IMR-90 (cell line): Measurements from ENCODE around the gene ARID4A. TPM values are rescaled to one million over a fixed set of nuclear protein-coding genes. Genes with fewer than 3 reads are reported as not detected.
A peak's percentile ranks its signal among the peaks of the same experiment; 100 is the strongest.

Experiments used
- ATAC-seq: fragments of 200-7000 bp; cut with Tn5 transposase; 2 replicates; pipeline ENCODE4 v1.9.1; 2020; ENCODE audit warnings: low read depth, mild to moderate bottlenecking, moderate library complexity
- BruUV-seq: library from RNA; stranded (reverse); fragments of 400-500 nt; replicated peaks from 2 replicates; lab custom pipeline; 2021; lab: Mats Ljungman, UMichigan
- CTCF ChIA-PET: fragments of 300-600 bp; formaldehyde crosslinking; extraction: SDS; loops from one replicate; lab custom pipeline; 2021; ENCODE audit warnings: antibody characterized with exemption; lab: Yijun Ruan, JAX
- POLR2A ChIA-PET: fragments of 300-600 bp; sonication (Branson Sonifier 250); formaldehyde crosslinking; loops from one replicate; lab custom pipeline; 2022; ENCODE audit warnings: antibody characterized with exemption; ENCODE audit not compliant: unreplicated experiment; lab: Charles Lee
- DNase-seq: peaks from one replicate; pipeline ENCODE4 v3.0.0; 2013
- H2AFZ ChIP-seq: replicated peaks from 2 replicates; pipeline ENCODE3; 2013; ENCODE audit warnings: low read length, mild to moderate bottlenecking; ENCODE audit not compliant: poor library complexity
- H2AK5ac ChIP-seq: 2 replicates; pipeline ENCODE4 v1.6.1; 2013; ENCODE audit warnings: low read depth, low read length, inconsistent platforms
- H2AK9ac ChIP-seq: replicated peaks from 2 replicates; pipeline ENCODE3; 2013; ENCODE audit warnings: mild to moderate bottlenecking, low read depth, low read length, moderate library complexity; ENCODE audit not compliant: poor library complexity
- H2BK120ac ChIP-seq: 2 replicates; pipeline ENCODE4 v1.6.1; 2013; ENCODE audit warnings: low read depth, low read length, inconsistent platforms
- H2BK15ac ChIP-seq: 3 replicates; pipeline ENCODE4 v1.6.1; 2013; ENCODE audit warnings: low read depth, low read length, inconsistent platforms
- H2BK20ac ChIP-seq: 2 replicates; pipeline ENCODE4 v1.6.1; 2013; ENCODE audit warnings: low read depth, mild to moderate bottlenecking, inconsistent platforms, low read length, moderate library complexity
- H2BK5ac ChIP-seq: 2 replicates; pipeline ENCODE4 v1.6.1; 2013; ENCODE audit warnings: mild to moderate bottlenecking, low read depth, low read length, inconsistent platforms; ENCODE audit not compliant: poor library complexity, severe bottlenecking
- H3K14ac ChIP-seq: replicated peaks from 2 replicates; pipeline ENCODE4 v1.6.1; 2013; ENCODE audit warnings: low read depth, low read length, inconsistent platforms
- H3K18ac ChIP-seq: 2 replicates; pipeline ENCODE4 v1.6.1; 2013; ENCODE audit warnings: low read depth, low read length, control low read depth
- H3K23ac ChIP-seq: 2 replicates; pipeline ENCODE4 v1.6.1; 2013; ENCODE audit warnings: low read depth, low read length, inconsistent platforms
- H3K27ac ChIP-seq: 2 replicates; pipeline ENCODE4 v1.5.1; 2013; ENCODE audit warnings: mild to moderate bottlenecking, control low read depth, low read length; ENCODE audit not compliant: insufficient read depth
- H3K27me3 ChIP-seq: 2 replicates; pipeline ENCODE4 v1.6.1; 2013; ENCODE audit warnings: low read length; ENCODE audit not compliant: control insufficient read depth, insufficient read depth
- H3K36me3 ChIP-seq: 2 replicates; pipeline ENCODE4 v1.6.1; 2013; ENCODE audit warnings: low read length, mixed read lengths; ENCODE audit not compliant: control insufficient read depth, insufficient read depth
- H3K4ac ChIP-seq: 2 replicates; pipeline ENCODE4 v1.6.1; 2013; ENCODE audit warnings: low read depth, low read length, inconsistent platforms
- H3K4me1 ChIP-seq: 2 replicates; pipeline ENCODE4 v1.6.1; 2013; ENCODE audit warnings: low read length, mixed read lengths; ENCODE audit not compliant: control insufficient read depth, insufficient read depth
- H3K4me2 ChIP-seq: 2 replicates; pipeline ENCODE4 v1.6.1; 2013; ENCODE audit warnings: low read depth, mild to moderate bottlenecking, control low read depth, low read length, moderate library complexity
- H3K4me3 ChIP-seq: 2 replicates; pipeline ENCODE4 v1.5.1; 2013; ENCODE audit warnings: low read depth, mild to moderate bottlenecking, control low read depth, low read length, moderate library complexity; ENCODE audit not compliant: insufficient read depth
- H3K56ac ChIP-seq: 2 replicates; pipeline ENCODE4 v1.6.1; 2013; ENCODE audit warnings: low read length, inconsistent platforms; ENCODE audit not compliant: insufficient read depth; ENCODE audit errors: extremely low read depth
- H3K79me1 ChIP-seq, 2 experiments: 2 replicates each; pipeline ENCODE4 v1.6.1; 2013; ENCODE audit warnings: low read length in 2 of 2, inconsistent platforms in 1 of 2, low read depth in 1 of 2
- H3K9ac ChIP-seq: 2 replicates; pipeline ENCODE4 v1.6.1; 2013; ENCODE audit warnings: low read depth, low read length, control low read depth
- H3K9me1 ChIP-seq: 2 replicates; pipeline ENCODE4 v1.6.1; 2013; ENCODE audit warnings: low read length, inconsistent platforms; ENCODE audit not compliant: insufficient read depth
- H3K9me3 ChIP-seq: 2 replicates; pipeline ENCODE4 v1.6.1; 2013; ENCODE audit warnings: low read length; ENCODE audit not compliant: control insufficient read depth, insufficient read depth
- H4K20me1 ChIP-seq: 2 replicates; pipeline ENCODE4 v1.6.1; 2013; ENCODE audit warnings: low read length, inconsistent platforms; ENCODE audit not compliant: insufficient read depth
- H4K5ac ChIP-seq: 2 replicates; pipeline ENCODE4 v1.6.1; 2013; ENCODE audit warnings: mild to moderate bottlenecking, low read depth, low read length, control low read depth
- H4K8ac ChIP-seq, 2 experiments: 2 replicates each; pipeline ENCODE4 v1.6.1; 2013; ENCODE audit warnings: low read depth in 2 of 2, low read length in 2 of 2, control low read depth in 1 of 2, inconsistent platforms in 1 of 2
- H4K91ac ChIP-seq: 2 replicates; pipeline ENCODE4 v1.6.1; 2013; ENCODE audit warnings: low read depth, low read length, inconsistent platforms; ENCODE audit not compliant: insufficient read depth
- BHLHE40 ChIP-seq: fragments of 150-350 bp; IDR thresholded peaks from 2 replicates; pipeline ENCODE4 v1.6.1; 2016; ENCODE audit warnings: mild to moderate bottlenecking, low read depth, low read length
- CEBPB ChIP-seq: IDR thresholded peaks from 2 replicates; pipeline ENCODE4 v1.6.1; 2012; ENCODE audit warnings: low read depth, low read length, improper control_type of control experiment
- CHD1 ChIP-seq: IDR thresholded peaks from 2 replicates; pipeline ENCODE4 v1.6.1; 2012; ENCODE audit warnings: low read depth, low read length, improper control_type of control experiment
- CTCF ChIP-seq: conservative IDR thresholded peaks from 2 replicates; pipeline ENCODE4 v1.5.1; 2012; ENCODE audit warnings: mild to moderate bottlenecking, low read depth, low read length, improper control_type of control experiment
- ELK1 ChIP-seq: fragments of 150-350 bp; IDR thresholded peaks from 2 replicates; pipeline ENCODE4 v1.6.1; 2016; ENCODE audit warnings: low read depth, mild to moderate bottlenecking, low read length, moderate library complexity, borderline replicate concordance
- FOS ChIP-seq: fragments of 150-350 bp; IDR thresholded peaks from 2 replicates; pipeline ENCODE4 v1.6.1; 2016; ENCODE audit warnings: low read depth, low read length
- MAFK ChIP-seq: IDR thresholded peaks from 2 replicates; pipeline ENCODE4 v1.6.1; 2012; ENCODE audit warnings: low read depth, low read length, improper control_type of control experiment
- MAZ ChIP-seq: IDR thresholded peaks from 2 replicates; pipeline ENCODE4 v1.6.1; 2012; ENCODE audit warnings: low read depth, mild to moderate bottlenecking, low read length, improper control_type of control experiment, moderate library complexity, borderline replicate concordance
- MXI1 ChIP-seq: IDR thresholded peaks from 2 replicates; pipeline ENCODE4 v1.6.1; 2012; ENCODE audit warnings: low read depth, mild to moderate bottlenecking, low read length, moderate library complexity, borderline replicate concordance
- NFE2L2 ChIP-seq: fragments of 150-350 bp; IDR thresholded peaks from 2 replicates; pipeline ENCODE4 v1.6.1; 2016; ENCODE audit warnings: low read depth, mild to moderate bottlenecking, low read length
- POLR2A ChIP-seq: IDR thresholded peaks from 2 replicates; pipeline ENCODE4 v1.6.1; 2012; ENCODE audit warnings: mild to moderate bottlenecking, low read depth, low read length
- RCOR1 ChIP-seq: IDR thresholded peaks from 2 replicates; pipeline ENCODE4 v1.6.1; 2012; ENCODE audit warnings: mild to moderate bottlenecking, low read length, improper control_type of control experiment; ENCODE audit not compliant: insufficient replicate concordance
- RFX5 ChIP-seq: IDR thresholded peaks from 2 replicates; pipeline ENCODE4 v1.8.0; 2012; ENCODE audit warnings: low read depth, mild to moderate bottlenecking, low read length, moderate library complexity
- SMC3 ChIP-seq: fragments of 150-350 bp; IDR thresholded peaks from 2 replicates; pipeline ENCODE4 v1.6.1; 2016; ENCODE audit warnings: low read depth, mild to moderate bottlenecking, antibody characterized with exemption, low read length, moderate library complexity
- WGBS, 2 experiments: methylation state at CpG; one replicate each; pipeline versions ENCODE4 v1.1.5 to v1.1.7; 2013; ENCODE audit warnings: missing lambda C conversion rate in 2 of 2; ENCODE audit not compliant: insufficient read length in 1 of 2; ENCODE audit errors: extremely low coverage in 2 of 2; 5-methylcytosine and 5-hydroxymethylcytosine counted together
- dilution Hi-C: fragments of 300-500 bp; cut with HindIII; formaldehyde crosslinking; loops from one replicate; pipeline ENCODE4 v1.14.3; 2018; ENCODE audit warnings: low sequenced_read_pairs; ENCODE audit not compliant: unreplicated experiment
- in situ Hi-C: fragments of 300-500 bp; cut with MboI; formaldehyde crosslinking; loops from 3 replicates; pipeline ENCODE4 v1.14.3; 2019; ENCODE audit warnings: low sequenced_read_pairs, inconsistent platforms, mixed read lengths
- intact Hi-C: fragments of 100-400 bp; cut with micrococcal nuclease; formaldehyde crosslinking; loops from 2 replicates; pipeline ENCODE4 v1.10.0; 2022
- polyA plus RNA-seq, 3 experiments: library from polyadenylated mRNA; depleted of rRNA; stranded (reverse); fragments of >200 nt; gene quantifications; 2 replicates each; pipeline ENCODE4 v1.2.3, GENCODE V29; 2012; ENCODE audit warnings: low replicate concordance in 1 of 3
- total RNA-seq: library from RNA; depleted of rRNA; stranded (reverse); fragments of >200 nt; gene quantifications from 2 replicates; pipeline ENCODE4 v1.2.3, GENCODE V29; 2012

The ARID4A gene
- total and polyA plus RNA-seq, 2 of the 4 experiments (the other 2 are of a cell fraction) = 3.3 to 3.8 TPM

- Histone ChIP-seq H2BK20ac (no peak within 1 kb of the TSS), H3K9ac (peak within 1 kb of the TSS; percentile 64), H3K14ac (peak within 1 kb of the TSS; percentile 49), H4K91ac (0 out of 2 replicates have a peak within 1 kb of the TSS, but pooled peaks have one; percentile 3), H3K27ac (no peak within 1 kb of the TSS; the same call in 1 of the 2 replicates), H3K23ac (peak within 1 kb of the TSS; percentile 88), H2BK15ac (no peak within 1 kb of the TSS; the same call in 2 of the 3 replicates), H3K4me2 (peak within 1 kb of the TSS; percentile 72), H2AK5ac (peak within 1 kb of the TSS; percentile 11; the same call in 1 of the 2 replicates), H3K4ac (peak within 1 kb of the TSS; percentile 79), H3K4me3 (peak within 1 kb of the TSS; percentile 44), H2AFZ (peak within 1 kb of the TSS; percentile 94), H3K9me1 (peaks cover 6% of the 10 kb centered on the region; the same call in 1 of the 2 replicates), H4K8ac (peak within 1 kb of the TSS; percentile 74 to 94), H2BK5ac (no peak within 1 kb of the TSS), H3K9me3 (no peaks in the 10 kb centered on the region), H3K18ac (peak within 1 kb of the TSS; percentile 12), H3K56ac (peak within 1 kb of the TSS; percentile 35; the same call in 1 of the 2 replicates), H2BK120ac (peak within 1 kb of the TSS; percentile 12; the same call in 1 of the 2 replicates), H3K36me3 (no peaks in the 10 kb centered on the region), H4K20me1 (no peaks in the 10 kb centered on the region), H4K5ac (peak within 1 kb of the TSS; percentile 80), H3K27me3 (no peaks in the 10 kb centered on the region), H3K4me1 (peaks cover 2% of the 10 kb centered on the region; the same call in 1 of the 2 replicates), H3K79me1 (no peaks in the 10 kb centered on the region), H2AK9ac (peak within 1 kb of the TSS; percentile 58)
- intact Hi-C loops (loop anchor here (10.0 kb wide), 1 partner anchor 291 kb away; no protein-coding TSS in a partner anchor), dilution Hi-C loops (no loop called here), in situ Hi-C loops (loop anchor here (25.0 kb wide), 1 partner anchor 284 kb away; no protein-coding TSS in a partner anchor)
- DNase-seq (peak; percentile 48), ATAC-seq (peak; percentile 97)
- ChIA-PET POLR2A (no interaction called here), CTCF (interaction anchor here (0.5 to 0.9 kb wide), 2 partner anchors 27 to 169 kb away, joined by 3 read pairs; no protein-coding TSS in a partner anchor)
- no TSS peak for BruUV-seq
- WGBS, 2 experiments = 11% methylated on average over 55 of the region's 86 CpGs; no CpG with 5 or more reads in 1 of the 2 experiments
- TF ChIP-seq FOS (no peak), MXI1 (no peak), RCOR1 (peak; percentile 58), NFE2L2 (no peak), ELK1 (no peak), CTCF (peak; percentile 81), MAZ (peak; percentile 59; the same call in 1 of the 2 replicates), SMC3 (peak; percentile 20; the same call in 1 of the 2 replicates), POLR2A (no peak), BHLHE40 (no peak), RFX5 (no peak), MAFK (no peak), CHD1 (no peak), CEBPB (no peak)
Observed at GRCh38 chr14:58395812-58396788, 97.7 kb downstream of the ARID4A start, which contains the start of gene TOMM20L. TOMM20L (plus strand) TSS chr14:58395930; CDS start chr14:58395958, 28 bp downstream.
